Ovary (tissue), 3 donors: ENCODE results near the gene PGAM5.

Source experiments
- POLR2A ChIP-seq: fragments of 450-650 bp; IDR thresholded peaks from one replicate; pipeline ENCODE4 v1.6.1; 2017; ENCODE audit warnings: antibody characterized with exemption, mild to moderate bottlenecking, moderate library complexity
- TF ChIP-seq, protein P1 (sequence below), 3 donors: fragments of 450-650 bp in 2 of 3; fragments of 200-600 bp in 1 of 3; IDR thresholded peaks; one replicate each; pipeline versions ENCODE4 v1.5.1 to v1.8.0; 2016 to 2022; ENCODE audit warnings: antibody characterized with exemption in 3 of 3, mild to moderate bottlenecking in 1 of 3
- donor health status: DM: no; HTN: no; CAD: no.

DNA sequence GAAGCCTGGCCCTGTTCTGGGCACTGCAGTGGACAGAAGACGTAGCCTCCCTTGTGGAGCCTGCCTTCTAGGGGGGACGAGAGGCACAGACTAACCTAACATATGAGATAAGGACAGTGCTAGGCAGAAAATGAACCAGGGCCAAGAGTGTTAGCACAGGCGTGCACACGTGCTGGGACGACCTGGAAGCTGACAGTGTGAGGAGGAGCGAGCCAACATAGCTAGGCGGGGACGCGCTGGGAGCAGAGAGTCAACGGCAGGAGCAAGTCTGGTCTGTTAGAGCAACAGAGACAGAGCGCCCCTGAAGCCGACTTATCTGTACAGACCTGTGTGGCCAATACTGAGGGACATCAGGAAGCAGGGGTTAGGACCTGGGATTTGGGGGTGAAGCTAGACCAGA is 15.2 kb upstream of the PGAM5 start:
- TF ChIP-seq, protein P1, sequence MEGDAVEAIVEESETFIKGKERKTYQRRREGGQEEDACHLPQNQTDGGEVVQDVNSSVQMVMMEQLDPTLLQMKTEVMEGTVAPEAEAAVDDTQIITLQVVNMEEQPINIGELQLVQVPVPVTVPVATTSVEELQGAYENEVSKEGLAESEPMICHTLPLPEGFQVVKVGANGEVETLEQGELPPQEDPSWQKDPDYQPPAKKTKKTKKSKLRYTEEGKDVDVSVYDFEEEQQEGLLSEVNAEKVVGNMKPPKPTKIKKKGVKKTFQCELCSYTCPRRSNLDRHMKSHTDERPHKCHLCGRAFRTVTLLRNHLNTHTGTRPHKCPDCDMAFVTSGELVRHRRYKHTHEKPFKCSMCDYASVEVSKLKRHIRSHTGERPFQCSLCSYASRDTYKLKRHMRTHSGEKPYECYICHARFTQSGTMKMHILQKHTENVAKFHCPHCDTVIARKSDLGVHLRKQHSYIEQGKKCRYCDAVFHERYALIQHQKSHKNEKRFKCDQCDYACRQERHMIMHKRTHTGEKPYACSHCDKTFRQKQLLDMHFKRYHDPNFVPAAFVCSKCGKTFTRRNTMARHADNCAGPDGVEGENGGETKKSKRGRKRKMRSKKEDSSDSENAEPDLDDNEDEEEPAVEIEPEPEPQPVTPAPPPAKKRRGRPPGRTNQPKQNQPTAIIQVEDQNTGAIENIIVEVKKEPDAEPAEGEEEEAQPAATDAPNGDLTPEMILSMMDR (IDR thresholded peaks at IDR 0.05), result no peak
- TF ChIP-seq POLR2A, result no peak
